Heart left ventricle (tissue), 16 donors: ENCODE results near the gene MARCHF10. TPM values are rescaled to one million over a fixed set of nuclear protein-coding genes. Genes with fewer than 3 reads are reported as not detected.

Experiments
- ATAC-seq, 4 donors: fragments of 200-7000 bp; cut with Tn5 transposase; one replicate each; pipeline ENCODE4 v1.9.1; 2020 to 2022; ENCODE audit warnings: moderate library complexity in 4 of 4, mild to moderate bottlenecking in 3 of 4, moderate number of reproducible peaks in 1 of 4
- DNase-seq, 5 donors: peaks; one replicate each; pipeline ENCODE4 v3.0.0-alpha.2; 2020
- H3K27ac ChIP-seq, 12 donors: fragments of 200-600 bp; sonication (generic) in 4 of 12; one replicate each; pipeline versions ENCODE4 v1.5.0 to v1.8.0; 2016 to 2022; ENCODE audit warnings: mild to moderate bottlenecking in 2 of 12
- H3K27me3 ChIP-seq, 9 donors: fragments of 200-600 bp; sonication (generic) in 2 of 9; one replicate each; pipeline versions ENCODE4 v1.5.1 to v1.8.0; 2016 to 2022; ENCODE audit warnings: mild to moderate bottlenecking in 3 of 9
- H3K36me3 ChIP-seq, 9 donors: fragments of 200-600 bp; sonication (generic) in 2 of 9; one replicate each; pipeline versions ENCODE4 v1.5.0 to v1.8.0; 2018 to 2022; ENCODE audit warnings: mild to moderate bottlenecking in 2 of 9
- H3K4me1 ChIP-seq, 12 donors: fragments of 200-600 bp; sonication (generic) in 4 of 12; one replicate each; pipeline versions ENCODE4 v1.5.0 to v1.8.0; 2016 to 2022; ENCODE audit warnings: mild to moderate bottlenecking in 3 of 12
- H3K4me3 ChIP-seq, 12 donors: fragments of 200-600 bp; sonication (generic) in 4 of 12; one replicate each; pipeline versions ENCODE4 v1.5.0 to v1.8.0; 2017 to 2022; ENCODE audit warnings: mild to moderate bottlenecking in 9 of 12, moderate library complexity in 4 of 12
- H3K9me3 ChIP-seq, 12 donors: fragments of 200-600 bp; sonication (generic) in 4 of 12; one replicate each; pipeline versions ENCODE4 v1.5.0 to v1.8.0; 2016 to 2022; ENCODE audit warnings: mild to moderate bottlenecking in 1 of 12
- CTCF ChIP-seq, 12 donors: fragments of 200-600 bp; sonication (generic) in 4 of 12; IDR thresholded peaks; one replicate each; pipeline versions ENCODE4 v1.5.0 to v1.8.0; 2018 to 2022; ENCODE audit warnings: antibody characterized with exemption in 12 of 12, mild to moderate bottlenecking in 5 of 12
- POLR2A ChIP-seq, 2 donors: fragments of 450-650 bp; IDR thresholded peaks; one replicate each; pipeline ENCODE4 v1.6.1; 2017; ENCODE audit warnings: antibody characterized with exemption in 2 of 2, mild to moderate bottlenecking in 2 of 2, moderate library complexity in 2 of 2
- WGBS, 4 donors: extraction: QIAGEN DNeasy Blood & Tissue Kit in 2 of 4; methylation state at CpG; one replicate each; pipeline versions ENCODE4 v1.1.5 to v1.1.7; 2013 to 2018; 5-methylcytosine and 5-hydroxymethylcytosine counted together
- intact Hi-C, 10 donors: fragments of 100-400 bp; cut with DNase I; formaldehyde crosslinking; loops; one replicate each; pipeline versions ENCODE4 v1.11.1 to v1.14.2; 2022
- polyA plus RNA-seq, 2 donors: library from polyadenylated mRNA; stranded (reverse); fragments of 200-250 nt; gene quantifications; one replicate each; pipeline ENCODE4 v1.2.3, GENCODE V29; 2013
- total RNA-seq, 9 donors: library from RNA; depleted of rRNA in 2 of 9; stranded (reverse); fragments of >200 nt in 2 of 9; fragmentation: NEBNext Ultra II Directional in 3 of 9; extraction: Animal tissue kit (Norgen Biotek cat#: 25700) in 3 of 9; gene quantifications; one replicate each; pipeline versions ENCODE4 v1.1.0 to v1.2.4, GENCODE V29; 2016 to 2023
- donor health status: ischemic (EF 13 %, LVEDD 7.1; RV severe dilation, severe dysfunction).
- donor health status: healthy with polysubstance abuse.
- donor health status: DM: no; HTN: yes; CAD: no.
- donor health status: DM: no; HTN: no; CAD: no.
- donor health status: ischemic (EF 25% LVEDD 6.9; RV normal size, moderate dysfunction).
- donor health status: ischemic (EF 25% LVEDD 5.7; RV mildly dilated, moderate dysfunction).
- donor health status: healthy.
- donor health status: DM: yes; HTN: yes; CAD: no.
- donor health status: ischemic (EF 35%, LVEDD 5.7; RV mildly dilated, moderate dysfunction).
- donor health status: nonischemic (EF 11% LVEDD 7.7; RV severe dilation, severe dysfunction).
- donor health status: DM: yes; HTN: yes; CAD: no.
- donor health status: PGD.
- donor health status: ischemic (EF 29% LVEDD 5.4; RV normal size, mild dysfunction).
- donor health status: nonischemic (EF 23%, LVEDD 6.1; RV moderate dilation, normal function).

Gene MARCHF10
- total and polyA plus RNA-seq, 11 donors = not detected

GRCh38 chr17:62761884-62762283, 46.2 kb downstream of the MARCHF10 start:
- H3K4me3 ChIP-seq = no peak overlapping the region
- 66 to 75% (median 72%) methylated on average over 3 to 7 of the region's 7 CpGs for WGBS, 4 donors
- H3K27ac ChIP-seq = no peak overlapping the region
- H3K27me3 ChIP-seq = peaks cover 0 to 8% (median 0%) of the 10 kb centered on the region in 9 donors
- ATAC-seq = no peak
- TF ChIP-seq CTCF (IDR thresholded peaks at IDR 0.05) (no peak), POLR2A (IDR thresholded peaks at IDR 0.05) (no peak)
- H3K4me1 ChIP-seq = no peaks in the 10 kb centered on the region
- no peak for DNase-seq
- H3K36me3 ChIP-seq = no peaks in the 10 kb centered on the region
- H3K9me3 ChIP-seq = no peaks in the 10 kb centered on the region
- intact Hi-C loops = no loop called here

- H3K4me1 ChIP-seq = no peaks in the 10 kb centered on the region
- H3K36me3 ChIP-seq = no peaks in the 10 kb centered on the region
- H3K27me3 ChIP-seq = peaks cover 0 to 8% (median 0%) of the 10 kb centered on the region in 9 donors
- DNase-seq (no peak), ATAC-seq (no peak)
- TF ChIP-seq CTCF (IDR thresholded peaks at IDR 0.05) (no peak), POLR2A (IDR thresholded peaks at IDR 0.05) (no peak)
- intact Hi-C loops = no loop called here
- no peak overlapping the region for H3K4me3 ChIP-seq
- no peaks in the 10 kb centered on the region for H3K9me3 ChIP-seq
- 79 to 86% (median 81%) methylated on average over 2 of the region's 2 CpGs for WGBS, 4 donors
- no peak overlapping the region for H3K27ac ChIP-seq
Observed at GRCh38 chr17:62760945-62761267, 47.2 kb downstream of the MARCHF10 start.

- no peak for TF ChIP-seq CTCF (IDR thresholded peaks at IDR 0.05)
- TF ChIP-seq POLR2A (IDR thresholded peaks at IDR 0.05) = no peak
- Histone ChIP-seq H3K27ac (no peak overlapping the region), H3K36me3 (no peaks in the 10 kb centered on the region), H3K9me3 (no peaks in the 10 kb centered on the region), H3K27me3 (peaks cover 0 to 8% (median 0%) of the 10 kb centered on the region in 9 donors), H3K4me3 (no peak overlapping the region), H3K4me1 (peaks cover 0 to 2% (median 0%) of the 10 kb centered on the region in 12 donors)
- intact Hi-C loops = no loop called here
- no peak for ATAC-seq
- 74 to 77% (median 75%) methylated on average over 12 of the region's 12 CpGs for WGBS, 4 donors
- no peak for DNase-seq
Observed at GRCh38 chr17:62760059-62760944, 47.8 kb downstream of the MARCHF10 start.

- Histone ChIP-seq H3K9me3 (no peaks in the 10 kb centered on the region), H3K4me3 (no peak overlapping the region), H3K36me3 (no peaks in the 10 kb centered on the region), H3K4me1 (peaks cover 0 to 8% (median 0%) of the 10 kb centered on the region in 12 donors), H3K27me3 (no peaks in the 10 kb centered on the region), H3K27ac (no peak overlapping the region)
- ATAC-seq = no peak
- intact Hi-C loops = no loop called here
- DNase-seq = no peak
- WGBS, 4 donors = 60 to 70% (median 64%) methylated on average over 4 of the region's 4 CpGs
- no peak for TF ChIP-seq POLR2A (IDR thresholded peaks at IDR 0.05)
- TF ChIP-seq CTCF (IDR thresholded peaks at IDR 0.05) = no peak
Observed at GRCh38 chr17:62757500-62757951, 50.6 kb downstream of the MARCHF10 start.
